Stimulated activated naive B cell treated with anti-CD40 and anti-IgM and Interleukin-4, amounts not matched to agents 10 μg/mL and 1 μg/mL and 100 μg/mL, for 72 hours (primary cell): ENCODE data around the gene NUP93.
A peak's percentile ranks its signal among the peaks of the same experiment; 100 is the strongest.
"Not testable (repeated sequence)": the region's sequence is repeated elsewhere in the genome, so short reads cannot be mapped to it uniquely, and the experiment has no call there.

Experiments
- ATAC-seq, 2 donors: fragments of 150-1000 bp; cut with Tn5 transposase; replicated peaks; 2 replicates each; pipeline ENCODE4 v1.10.0; 2021; ENCODE audit warnings: moderate library complexity in 1 of 2
- DNase-seq: peaks from one replicate; pipeline ENCODE4 v3.0.0; 2021
- H3K27ac Mint-ChIP-seq: one replicate; pipeline ENCODE4 v1.8.0; 2022; ENCODE audit warnings: mild to moderate bottlenecking, mixed read lengths
- H3K27me3 Mint-ChIP-seq, 2 donors: one replicate each; pipeline ENCODE4 v1.8.0; 2022; ENCODE audit warnings: mixed read lengths in 2 of 2
- H3K36me3 Mint-ChIP-seq, 2 donors: one replicate each; pipeline ENCODE4 v1.8.0; 2022; ENCODE audit warnings: mixed read lengths in 2 of 2, mild to moderate bottlenecking in 1 of 2
- H3K4me1 Mint-ChIP-seq, 2 donors: one replicate each; pipeline ENCODE4 v1.8.0; 2022; ENCODE audit warnings: mixed read lengths in 2 of 2, mild to moderate bottlenecking in 1 of 2
- H3K4me3 Mint-ChIP-seq, 2 donors: one replicate each; pipeline ENCODE4 v1.8.0; 2022; ENCODE audit warnings: mild to moderate bottlenecking in 2 of 2, mixed read lengths in 2 of 2, moderate library complexity in 1 of 2
- H3K9me3 Mint-ChIP-seq, 2 donors: one replicate each; pipeline ENCODE4 v1.8.0; 2022; ENCODE audit warnings: mixed read lengths in 2 of 2, mild to moderate bottlenecking in 1 of 2

The NUP93 gene

GRCh38 chr16:56697456-56698155 is 32.3 kb upstream of the NUP93 start:
- no peak for ATAC-seq
- H3K27ac Mint-ChIP-seq, result no peak overlapping the region

GRCh38 chr16:56700195-56700594 is 29.7 kb upstream of the NUP93 start:
- ATAC-seq, result no peak
- Mint-ChIP-seq H3K27me3 (no peaks in the 10 kb centered on the region), H3K27ac (no peak overlapping the region), H3K9me3 (peaks cover 0 to 6% of the 10 kb centered on the region in 2 donors), H3K36me3 (peaks cover 0 to 4% of the 10 kb centered on the region in 2 donors), H3K4me3 (no peak overlapping the region), H3K4me1 (peaks cover 0 to 2% of the 10 kb centered on the region in 2 donors)
- DNase-seq, result no peak

More at GRCh38 chr16:56697456-56698155, 32.3 kb upstream of the NUP93 start:
- H3K27me3 Mint-ChIP-seq, result no peaks in the 10 kb centered on the region
- no peak overlapping the region for H3K4me3 Mint-ChIP-seq
- DNase-seq, result no peak
- peaks cover 0 to 6% of the 10 kb centered on the region in 2 donors for H3K9me3 Mint-ChIP-seq
- H3K4me1 Mint-ChIP-seq, result peaks cover 0 to 2% of the 10 kb centered on the region in 2 donors
- H3K36me3 Mint-ChIP-seq, result peaks cover 0 to 4% of the 10 kb centered on the region in 2 donors

- no peak overlapping the region for H3K4me3 Mint-ChIP-seq
- no peak for DNase-seq
- no peak for ATAC-seq
- H3K9me3 Mint-ChIP-seq, result peaks cover 0 to 6% of the 10 kb centered on the region in 2 donors
- H3K36me3 Mint-ChIP-seq, result peaks cover 0 to 4% of the 10 kb centered on the region in 2 donors
- no peak overlapping the region for H3K27ac Mint-ChIP-seq
- H3K27me3 Mint-ChIP-seq, result no peaks in the 10 kb centered on the region
- peaks cover 0 to 2% of the 10 kb centered on the region in 2 donors for H3K4me1 Mint-ChIP-seq
These were observed 29.3 kb upstream of the NUP93 start for GRCh38 chr16:56700631-56701030.

- ATAC-seq (no peak), DNase-seq (no peak)
- Mint-ChIP-seq H3K27me3 (no peaks in the 10 kb centered on the region), H3K4me1 (peaks cover 0 to 2% of the 10 kb centered on the region in 2 donors), H3K4me3 (no peak overlapping the region), H3K9me3 (peaks cover 0 to 6% of the 10 kb centered on the region in 2 donors), H3K27ac (no peak overlapping the region), H3K36me3 (peaks cover 0 to 4% of the 10 kb centered on the region in 2 donors)
These were observed 28.4 kb upstream of the NUP93 start for GRCh38 chr16:56701534-56701933.

GRCh38 chr16:56702836-56703235 is 27.1 kb upstream of the NUP93 start:
- Mint-ChIP-seq H3K36me3 (no peaks in the 10 kb centered on the region), H3K4me1 (peaks cover 0 to 2% of the 10 kb centered on the region in 2 donors), H3K4me3 (no peak overlapping the region), H3K27ac (no peak overlapping the region), H3K9me3 (peaks cover 0 to 1% of the 10 kb centered on the region in 2 donors), H3K27me3 (no peaks in the 10 kb centered on the region)
- DNase-seq, result no peak
- no peak for ATAC-seq

- H3K4me3 Mint-ChIP-seq, result no peak overlapping the region
- ATAC-seq, result no peak
These were observed 21.1 kb upstream of the NUP93 start for GRCh38 chr16:56708525-56709442.

GRCh38 chr16:56709443-56710040 is 20.4 kb upstream of the NUP93 start:
- DNase-seq (no peak), ATAC-seq (no peak)
- Mint-ChIP-seq H3K36me3 (no peaks in the 10 kb centered on the region), H3K9me3 (no peaks in the 10 kb centered on the region), H3K27ac (no peak overlapping the region), H3K4me3 (no peak overlapping the region), H3K4me1 (peaks cover 6 to 10% of the 10 kb centered on the region in 2 donors), H3K27me3 (peaks cover 0 to 8% of the 10 kb centered on the region in 2 donors)

More at GRCh38 chr16:56708525-56709442, 21.1 kb upstream of the NUP93 start:
- Mint-ChIP-seq H3K4me1 (peaks cover 6 to 10% of the 10 kb centered on the region in 2 donors), H3K36me3 (no peaks in the 10 kb centered on the region), H3K27ac (no peak overlapping the region), H3K9me3 (no peaks in the 10 kb centered on the region), H3K27me3 (peaks cover 0 to 8% of the 10 kb centered on the region in 2 donors)
- DNase-seq, result no peak

- no peak overlapping the region for H3K27ac Mint-ChIP-seq
- H3K36me3 Mint-ChIP-seq, result no peaks in the 10 kb centered on the region
- peaks cover 6 to 10% of the 10 kb centered on the region in 2 donors for H3K4me1 Mint-ChIP-seq
- peaks cover 0 to 8% of the 10 kb centered on the region in 2 donors for H3K27me3 Mint-ChIP-seq
- no peak overlapping the region for H3K4me3 Mint-ChIP-seq
- DNase-seq (no peak), ATAC-seq (peak; percentile 54 to 64)
- H3K9me3 Mint-ChIP-seq, result no peaks in the 10 kb centered on the region
These were observed 19.7 kb upstream of the NUP93 start for GRCh38 chr16:56710181-56710737.

GRCh38 chr16:56711862-56712261 is 18.1 kb upstream of the NUP93 start:
- peaks cover 0 to 8% of the 10 kb centered on the region in 2 donors for H3K27me3 Mint-ChIP-seq

GRCh38 chr16:56713794-56714193 is 16.1 kb upstream of the NUP93 start:
- Mint-ChIP-seq H3K27ac (no peak overlapping the region), H3K4me1 (peaks cover 6 to 10% of the 10 kb centered on the region in 2 donors), H3K36me3 (no peaks in the 10 kb centered on the region), H3K9me3 (no peaks in the 10 kb centered on the region), H3K4me3 (no peak overlapping the region), H3K27me3 (peaks cover 0 to 8% of the 10 kb centered on the region in 2 donors)
- ATAC-seq, result no peak
- no peak for DNase-seq

More at GRCh38 chr16:56711862-56712261, 18.1 kb upstream of the NUP93 start:
- Mint-ChIP-seq H3K36me3 (no peaks in the 10 kb centered on the region), H3K9me3 (no peaks in the 10 kb centered on the region), H3K27ac (no peak overlapping the region), H3K4me3 (no peak overlapping the region), H3K4me1 (peaks cover 6 to 10% of the 10 kb centered on the region in 2 donors)
- DNase-seq (no peak), ATAC-seq (no peak)

- Mint-ChIP-seq H3K4me3 (no peak overlapping the region), H3K27me3 (peaks cover 0 to 8% of the 10 kb centered on the region in 2 donors), H3K9me3 (no peaks in the 10 kb centered on the region), H3K4me1 (peaks cover 6% of the 10 kb centered on the region in 2 donors), H3K27ac (no peak overlapping the region), H3K36me3 (no peaks in the 10 kb centered on the region)
- ATAC-seq (no peak), DNase-seq (no peak)
These were observed 14.8 kb upstream of the NUP93 start for GRCh38 chr16:56715126-56715525.

GRCh38 chr16:56716761-56717160 is 13.2 kb upstream of the NUP93 start:
- H3K9me3 Mint-ChIP-seq, result no peaks in the 10 kb centered on the region
- H3K4me1 Mint-ChIP-seq, result no peaks in the 10 kb centered on the region
- ATAC-seq (no peak), DNase-seq (no peak)
- H3K27ac Mint-ChIP-seq, result no peak overlapping the region
- peaks cover 0 to 5% of the 10 kb centered on the region in 2 donors for H3K27me3 Mint-ChIP-seq
- no peak overlapping the region for H3K4me3 Mint-ChIP-seq
- H3K36me3 Mint-ChIP-seq, result no peaks in the 10 kb centered on the region

- ATAC-seq, H3K36me3 Mint-ChIP-seq, DNase-seq, H3K4me1 Mint-ChIP-seq, H3K27ac Mint-ChIP-seq, H3K9me3 Mint-ChIP-seq, H3K4me3 Mint-ChIP-seq, H3K27me3 Mint-ChIP-seq: not testable (repeated sequence)
These were observed 12.4 kb upstream of the NUP93 start for GRCh38 chr16:56717532-56717931.
